Panc1 (cell line): ENCODE data around the gene FAM98C. TPM values are rescaled to one million over a fixed set of nuclear protein-coding genes. Genes with fewer than 3 reads are reported as not detected.

Source experiments
- ATAC-seq: fragments of 200-7000 bp; cut with Tn5 transposase; 2 replicates; pipeline ENCODE4 v1.9.1; 2020; ENCODE audit warnings: mild to moderate bottlenecking, moderate library complexity
- BruUV-seq: library from RNA; stranded (reverse); fragments of 400-500 nt; replicated peaks from 2 replicates; lab custom pipeline; 2021; lab: Mats Ljungman, UMichigan
- CTCF ChIA-PET: fragments of 300-600 bp; sonication (Branson Sonifier 250); formaldehyde crosslinking; loops from one replicate; lab custom pipeline; 2022; ENCODE audit warnings: antibody characterized with exemption; lab: Charles Lee
- POLR2A ChIA-PET: fragments of 300-600 bp; sonication (Branson Sonifier 250); formaldehyde crosslinking; loops from one replicate; lab custom pipeline; 2022; ENCODE audit warnings: antibody characterized with exemption; lab: Charles Lee
- DNase-seq: peaks from one replicate; pipeline ENCODE4 v3.0.0-alpha.2; 2010; ENCODE audit warnings: low read depth, low spot score
- H3K27ac ChIP-seq: 2 replicates; pipeline ENCODE4 v1.5.1; 2011; ENCODE audit warnings: mild to moderate bottlenecking, low read length, inconsistent platforms
- H3K27me3 ChIP-seq: fragments of 200-500 bp; sonication (Bioruptor generic); 2 replicates; pipeline ENCODE4 v1.6.0; 2014; ENCODE audit warnings: low read length, inconsistent platforms; ENCODE audit not compliant: control insufficient read depth, insufficient read depth
- H3K36me3 ChIP-seq: fragments of 200-500 bp; sonication (Bioruptor generic); 2 replicates; pipeline ENCODE4 v1.5.1; 2014; ENCODE audit warnings: inconsistent platforms, mild to moderate bottlenecking, low read length, moderate library complexity; ENCODE audit not compliant: control insufficient read depth, insufficient read depth
- H3K4me1 ChIP-seq: 2 replicates; pipeline ENCODE4 v1.5.1; 2011; ENCODE audit warnings: inconsistent platforms, mild to moderate bottlenecking, low read length, moderate library complexity; ENCODE audit not compliant: control insufficient read depth, insufficient read depth
- H3K4me3 ChIP-seq, 2 experiments: 2 replicates each; pipeline ENCODE4 v1.5.1; 2011 to 2012; ENCODE audit warnings: low read depth in 2 of 2, low read length in 2 of 2, mild to moderate bottlenecking in 2 of 2, inconsistent platforms in 1 of 2, moderate library complexity in 1 of 2
- H3K9me3 ChIP-seq: fragments of 200-500 bp; sonication (Bioruptor generic); 2 replicates; pipeline ENCODE4 v1.5.1; 2014; ENCODE audit warnings: low read depth, mild to moderate bottlenecking, inconsistent platforms, low read length, moderate library complexity; ENCODE audit not compliant: control insufficient read depth, insufficient read depth
- CTCF ChIP-seq: fragments of 450-650 bp; IDR thresholded peaks from 2 replicates; pipeline ENCODE4 v1.5.1; 2017; ENCODE audit warnings: mild to moderate bottlenecking
- POLR2AphosphoS5 ChIP-seq: IDR thresholded peaks from 2 replicates; pipeline ENCODE4 v1.6.1; 2012; ENCODE audit warnings: mild to moderate bottlenecking, low read depth, low read length, moderate library complexity
- REST ChIP-seq, 2 experiments: IDR thresholded peaks; 2 replicates each; pipeline ENCODE4 v1.6.1; 2011 to 2012; ENCODE audit warnings: low read depth in 2 of 2, control low read depth in 1 of 2, low read length in 1 of 2, mild to moderate bottlenecking in 1 of 2, moderate library complexity in 1 of 2; ENCODE audit not compliant: insufficient read depth in 1 of 2
- SIN3A ChIP-seq: IDR thresholded peaks from 2 replicates; pipeline ENCODE4 v1.6.1; 2012; ENCODE audit warnings: low read depth, mild to moderate bottlenecking, low read length, moderate library complexity, borderline replicate concordance; ENCODE audit not compliant: insufficient read depth
- TCF7L2 ChIP-seq: IDR thresholded peaks from 2 replicates; pipeline ENCODE4 v1.6.1; 2011; ENCODE audit warnings: mild to moderate bottlenecking, low read depth, low read length, inconsistent platforms
- in situ Hi-C: cut with HindIII; loops from 2 replicates; pipeline ENCODE4 v1.10.0; 2016; ENCODE audit warnings: low sequenced_read_pairs, low pct_unique_long_range_greater_than_20kb
- intact Hi-C: fragments of 100-400 bp; cut with micrococcal nuclease; formaldehyde crosslinking; loops from one replicate; pipeline ENCODE4 v1.10.0; 2022; ENCODE audit not compliant: unreplicated experiment
- total RNA-seq: library from RNA; stranded (reverse); gene quantifications from one replicate; pipeline ENCODE4 v1.2.1, GENCODE V29; 2021; ENCODE audit not compliant: unreplicated experiment

Gene FAM98C
- total RNA-seq, 1 experiment from 2014 or later: 24.7 TPM

DNA sequence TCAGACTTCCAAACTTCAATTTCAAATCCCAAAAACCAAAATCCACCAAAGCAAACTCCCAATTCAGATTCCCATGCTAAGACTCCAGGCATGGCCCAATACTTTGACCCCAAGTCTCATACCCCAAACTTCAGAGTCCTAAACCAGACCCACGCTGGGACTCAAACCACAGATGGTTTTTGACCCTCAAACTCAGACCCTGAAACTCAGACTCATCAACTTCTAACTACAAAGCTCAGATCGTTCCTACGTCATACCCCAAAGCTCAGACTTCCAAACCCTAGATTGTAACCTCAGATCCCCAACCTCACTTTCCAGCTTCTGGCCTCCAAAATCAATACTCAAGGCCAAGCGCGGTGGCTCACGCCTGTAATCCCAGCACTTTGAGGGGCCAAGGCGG is 42.5 kb downstream of the FAM98C start:
- no peak overlapping the region for H3K4me3 ChIP-seq
- no peak for TF ChIP-seq SIN3A
- TF ChIP-seq CTCF: no peak
- H3K9me3 ChIP-seq: no peaks in the 10 kb centered on the region
- H3K27me3 ChIP-seq: no peaks in the 10 kb centered on the region
- in situ Hi-C loops (no loop called here), intact Hi-C loops (no loop called here)
- DNase-seq (no peak), ATAC-seq (no peak)
- BruUV-seq: no TSS peak
- H3K4me1 ChIP-seq: no peaks in the 10 kb centered on the region
- CTCF ChIA-PET: no interaction called here
- no peaks in the 10 kb centered on the region for H3K36me3 ChIP-seq
- H3K27ac ChIP-seq: no peak overlapping the region
- POLR2A ChIA-PET: no interaction called here

DNA sequence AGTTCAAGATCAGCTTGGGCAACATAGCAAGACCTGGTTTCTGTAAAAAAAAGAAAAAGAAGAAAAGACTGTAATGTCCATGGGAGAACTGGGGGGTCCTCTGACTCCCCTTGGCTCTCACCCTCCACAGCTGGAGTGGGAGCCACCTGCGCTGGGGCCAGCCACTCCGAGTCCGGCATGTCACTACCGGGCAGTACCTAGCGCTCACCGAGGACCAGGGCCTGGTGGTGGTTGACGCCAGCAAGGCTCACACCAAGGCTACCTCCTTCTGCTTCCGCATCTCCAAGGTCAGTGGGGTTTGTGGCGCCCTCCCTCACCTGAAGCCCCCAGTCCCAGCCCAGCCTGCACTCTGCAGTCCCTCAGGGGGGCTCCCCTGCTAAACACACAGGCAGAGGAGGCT is 45.3 kb downstream of the FAM98C start:
- Histone ChIP-seq H3K27me3 (no peaks in the 10 kb centered on the region), H3K27ac (no peak overlapping the region), H3K4me1 (no peaks in the 10 kb centered on the region), H3K36me3 (no peaks in the 10 kb centered on the region), H3K9me3 (no peaks in the 10 kb centered on the region), H3K4me3 (no peak overlapping the region)
- TF ChIP-seq TCF7L2: no peak
- no peak for TF ChIP-seq SIN3A
- no peak for TF ChIP-seq REST (IDR thresholded peaks at IDR 0.05; ENCODE audit: insufficient read depth in 1 of 2, low read depth in 2 of 2, low read length in 1 of 2)
- no peak for TF ChIP-seq CTCF
- TF ChIP-seq POLR2AphosphoS5: no peak
- DNase-seq (no peak), ATAC-seq (no peak)
- no TSS peak for BruUV-seq
- ChIA-PET CTCF (interaction anchor here (0.7 kb wide), 1 partner anchor 313 kb away, joined by 3 read pairs; no protein-coding TSS in a partner anchor), POLR2A (interaction anchor here (0.5 kb wide), 1 partner anchor 33 kb away, joined by 7 read pairs; no protein-coding TSS in a partner anchor)
- intact Hi-C loops (no loop called here), in situ Hi-C loops (no loop called here)
